Measurements from ENCODE around the gene SEL1L3.

SEL1L3 gene

DNA sequence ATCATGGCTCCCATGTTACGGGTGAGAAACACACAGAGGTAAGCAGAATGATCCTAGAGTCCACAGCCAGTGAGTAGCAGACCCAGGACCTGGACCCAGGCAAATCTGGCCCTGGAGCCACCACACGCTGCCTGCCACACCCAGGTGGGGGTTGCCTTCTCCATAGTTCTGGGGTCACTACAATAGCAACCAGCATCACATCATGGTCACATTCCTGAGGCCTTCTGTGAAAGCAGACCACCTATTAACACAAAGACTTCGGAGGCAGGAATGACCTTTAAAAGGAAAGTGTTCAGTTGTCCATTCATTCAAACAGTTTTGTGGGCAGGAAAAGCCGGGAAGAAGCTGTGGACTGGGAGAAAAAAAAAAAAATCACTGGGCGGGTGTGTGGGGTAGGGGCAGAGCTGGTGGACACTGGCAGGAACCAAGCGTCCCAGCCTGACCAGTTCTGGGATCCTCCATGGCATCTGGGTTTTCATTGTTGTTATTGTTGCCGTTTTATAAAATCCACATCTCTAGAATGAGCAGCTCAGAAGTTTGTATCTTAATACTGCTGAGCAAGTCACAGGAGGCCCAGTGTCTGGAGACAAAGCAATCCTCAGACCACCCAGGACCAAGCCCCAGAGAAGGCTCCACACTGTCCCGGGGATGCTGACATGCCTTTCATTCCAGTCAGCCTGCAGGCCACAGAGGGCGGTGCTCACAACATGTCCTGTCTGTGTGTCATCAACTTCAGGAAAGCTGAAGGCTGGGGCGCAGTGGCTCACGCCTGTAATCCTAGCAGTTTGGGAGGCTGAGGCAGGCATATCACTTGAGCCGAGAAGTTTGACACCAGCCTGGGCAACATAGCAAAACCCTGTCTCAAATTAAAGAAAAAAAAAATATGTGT lies 67.0 kb downstream of the SEL1L3 start:
- peaks cover 4% of the 10 kb centered on the region for H3K4me1 ChIP-seq (ENCODE audit: control insufficient read depth, insufficient read depth, low read length)
- peaks cover 2% of the 10 kb centered on the region for H3K36me3 ChIP-seq (ENCODE audit: control insufficient read depth, insufficient read depth, low read length)
- H3K9ac ChIP-seq (ENCODE audit: low read depth, low read length), result no peak overlapping the region

GRCh38 chr4:25795091-25795490 lies 67.7 kb downstream of the SEL1L3 start:
- Histone ChIP-seq H3K36me3 (ENCODE audit: control insufficient read depth, insufficient read depth, low read length) (peaks cover 3% of the 10 kb centered on the region), H3K9me3 (ENCODE audit: control insufficient read depth, insufficient read depth, low read length) (no peaks in the 10 kb centered on the region), H3K4me3 (ENCODE audit: low read depth, low read length) (no peak overlapping the region), H3K27me3 (ENCODE audit: control insufficient read depth, insufficient read depth, low read length) (no peaks in the 10 kb centered on the region), H3K4me1 (ENCODE audit: control insufficient read depth, insufficient read depth, low read length) (peaks cover 4% of the 10 kb centered on the region), H3K9ac (ENCODE audit: low read depth, low read length) (no peak overlapping the region)

More for the DNA sequence above, 67.0 kb downstream of the SEL1L3 start:
- Histone ChIP-seq H3K9me3 (ENCODE audit: control insufficient read depth, insufficient read depth, low read length) (no peaks in the 10 kb centered on the region), H3K27me3 (ENCODE audit: control insufficient read depth, insufficient read depth, low read length) (no peaks in the 10 kb centered on the region), H3K4me3 (ENCODE audit: low read depth, low read length) (no peak overlapping the region)

- Histone ChIP-seq H3K4me3 (ENCODE audit: low read depth, low read length) (no peak overlapping the region), H3K27me3 (ENCODE audit: control insufficient read depth, insufficient read depth, low read length) (no peaks in the 10 kb centered on the region), H3K9me3 (ENCODE audit: control insufficient read depth, insufficient read depth, low read length) (no peaks in the 10 kb centered on the region), H3K4me1 (ENCODE audit: control insufficient read depth, insufficient read depth, low read length) (peaks cover 4% of the 10 kb centered on the region), H3K9ac (ENCODE audit: low read depth, low read length) (no peak overlapping the region), H3K36me3 (ENCODE audit: control insufficient read depth, insufficient read depth, low read length) (peaks cover 3% of the 10 kb centered on the region)
Measured at GRCh38 chr4:25792876-25793275, 69.9 kb downstream of the SEL1L3 start.

DNA sequence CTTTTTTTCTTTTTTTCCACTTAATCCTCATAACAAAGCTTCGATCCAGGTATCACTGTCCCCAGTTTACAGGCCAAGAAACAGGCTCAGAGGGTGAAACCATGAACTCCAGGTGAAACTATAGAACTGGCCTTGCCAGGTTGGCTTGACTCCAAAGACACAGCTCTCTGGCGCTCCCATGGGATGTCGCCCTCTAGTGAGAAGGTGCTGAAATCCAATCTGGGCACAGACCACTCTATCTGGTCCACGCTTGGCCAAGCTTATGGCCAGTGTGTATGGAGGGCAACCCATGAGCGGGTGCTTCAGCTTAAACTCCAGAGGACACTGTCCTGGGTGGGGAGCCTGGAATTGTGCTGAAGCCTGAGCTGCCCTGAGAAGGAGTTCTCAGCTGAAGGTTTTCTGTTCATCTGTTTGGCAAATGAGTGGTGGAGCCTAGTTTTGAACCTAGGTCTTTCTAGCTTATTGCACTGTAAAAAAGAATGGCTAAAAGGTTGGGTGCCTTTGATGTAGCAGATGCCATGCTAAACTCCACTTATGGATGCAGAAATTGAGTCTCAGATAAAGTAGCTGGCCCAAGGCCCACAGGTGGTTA lies 70.5 kb downstream of the SEL1L3 start:
- no peak overlapping the region for H3K9ac ChIP-seq (ENCODE audit: low read depth, low read length)
- no peaks in the 10 kb centered on the region for H3K27me3 ChIP-seq (ENCODE audit: control insufficient read depth, insufficient read depth, low read length)
- peaks cover 3% of the 10 kb centered on the region for H3K36me3 ChIP-seq (ENCODE audit: control insufficient read depth, insufficient read depth, low read length)
- peaks cover 4% of the 10 kb centered on the region for H3K4me1 ChIP-seq (ENCODE audit: control insufficient read depth, insufficient read depth, low read length)
- H3K4me3 ChIP-seq (ENCODE audit: low read depth, low read length), result no peak overlapping the region
- H3K9me3 ChIP-seq (ENCODE audit: control insufficient read depth, insufficient read depth, low read length), result no peaks in the 10 kb centered on the region

DNA sequence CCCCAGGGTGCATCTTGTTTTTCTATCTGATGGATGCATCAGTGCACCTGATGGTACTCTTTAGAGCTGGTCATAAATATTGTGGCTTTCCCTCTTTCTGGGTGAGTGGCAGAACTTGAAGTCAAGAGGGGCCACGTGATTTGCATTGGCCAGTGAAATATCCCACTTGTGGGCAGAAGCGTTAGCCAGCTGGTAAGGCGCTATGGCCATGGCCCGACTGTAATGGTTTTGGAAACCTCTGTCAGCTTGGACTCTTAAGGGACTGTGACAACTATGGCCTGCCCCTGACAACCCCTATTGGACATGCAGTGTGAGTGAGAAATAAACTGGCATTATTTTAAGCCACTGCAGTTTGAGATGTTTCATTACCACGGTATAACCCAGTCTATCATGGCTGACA lies 72.8 kb downstream of the SEL1L3 start:
- Histone ChIP-seq H3K9me3 (ENCODE audit: control insufficient read depth, insufficient read depth, low read length) (no peaks in the 10 kb centered on the region), H3K9ac (ENCODE audit: low read depth, low read length) (no peak overlapping the region), H3K36me3 (ENCODE audit: control insufficient read depth, insufficient read depth, low read length) (peaks cover 3% of the 10 kb centered on the region), H3K27me3 (ENCODE audit: control insufficient read depth, insufficient read depth, low read length) (no peaks in the 10 kb centered on the region), H3K4me3 (ENCODE audit: low read depth, low read length) (no peak overlapping the region), H3K4me1 (ENCODE audit: control insufficient read depth, insufficient read depth, low read length) (no peaks in the 10 kb centered on the region)

DNA sequence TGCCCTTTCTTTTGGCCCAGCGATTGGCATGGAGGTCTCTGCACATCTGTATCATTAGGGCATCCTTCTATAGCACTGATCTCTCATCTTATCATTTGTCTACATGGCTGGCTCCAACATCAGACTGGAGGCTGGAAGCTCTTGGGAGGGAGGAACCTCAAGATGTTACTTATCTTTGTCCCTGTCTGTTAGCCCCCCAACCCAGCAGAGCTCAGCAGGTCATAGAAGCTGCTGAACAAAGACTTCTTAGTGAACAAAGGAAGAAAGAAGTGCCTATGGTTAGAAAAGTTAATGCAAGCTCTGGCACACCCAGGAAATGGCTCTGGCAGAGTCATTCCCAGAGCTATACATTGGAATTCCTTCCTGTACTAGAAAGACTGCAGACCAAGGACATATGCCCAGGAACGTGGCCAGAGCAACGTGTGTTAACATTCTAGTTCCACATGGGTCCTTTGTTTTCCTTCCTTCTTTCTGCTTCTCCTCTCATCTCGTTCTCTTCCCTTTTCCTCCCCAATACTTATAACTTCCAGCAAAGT lies 74.0 kb downstream of the SEL1L3 start:
- Histone ChIP-seq H3K27me3 (ENCODE audit: control insufficient read depth, insufficient read depth, low read length) (no peaks in the 10 kb centered on the region), H3K4me3 (ENCODE audit: low read depth, low read length) (no peak overlapping the region), H3K4me1 (ENCODE audit: control insufficient read depth, insufficient read depth, low read length) (no peaks in the 10 kb centered on the region), H3K36me3 (ENCODE audit: control insufficient read depth, insufficient read depth, low read length) (peaks cover 6% of the 10 kb centered on the region), H3K9ac (ENCODE audit: low read depth, low read length) (no peak overlapping the region), H3K9me3 (ENCODE audit: control insufficient read depth, insufficient read depth, low read length) (no peaks in the 10 kb centered on the region)

- H3K27me3 ChIP-seq (ENCODE audit: control insufficient read depth, insufficient read depth, low read length), result no peaks in the 10 kb centered on the region
- no peak overlapping the region for H3K4me3 ChIP-seq (ENCODE audit: low read depth, low read length)
- no peaks in the 10 kb centered on the region for H3K9me3 ChIP-seq (ENCODE audit: control insufficient read depth, insufficient read depth, low read length)
- no peak overlapping the region for H3K9ac ChIP-seq (ENCODE audit: low read depth, low read length)
- H3K4me1 ChIP-seq (ENCODE audit: control insufficient read depth, insufficient read depth, low read length), result no peaks in the 10 kb centered on the region
- H3K36me3 ChIP-seq (ENCODE audit: control insufficient read depth, insufficient read depth, low read length), result peaks cover 8% of the 10 kb centered on the region
Measured at GRCh38 chr4:25786497-25787065, 76.2 kb downstream of the SEL1L3 start.

DNA sequence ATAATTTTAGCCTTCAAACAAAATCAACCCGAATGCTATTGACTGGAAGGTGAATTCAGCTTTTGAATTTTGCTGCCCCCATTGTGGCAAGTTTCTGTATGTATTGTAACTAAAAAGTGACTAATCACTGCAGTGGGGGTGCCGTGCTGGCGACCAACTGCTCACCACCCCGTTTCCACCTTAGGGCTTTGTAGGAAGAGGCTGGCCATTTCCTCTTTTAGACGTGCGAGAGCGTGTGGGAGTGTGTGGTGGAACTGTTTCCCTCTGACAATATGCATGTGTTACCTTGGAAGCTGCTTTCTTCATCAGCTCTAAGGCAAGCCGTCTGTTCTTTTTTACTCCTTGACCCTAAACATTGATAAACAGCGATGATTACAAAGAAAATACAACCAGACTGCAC lies 78.8 kb downstream of the SEL1L3 start:
- Histone ChIP-seq H3K9ac (ENCODE audit: low read depth, low read length) (no peak overlapping the region), H3K4me3 (ENCODE audit: low read depth, low read length) (no peak overlapping the region), H3K4me1 (ENCODE audit: control insufficient read depth, insufficient read depth, low read length) (no peaks in the 10 kb centered on the region), H3K9me3 (ENCODE audit: control insufficient read depth, insufficient read depth, low read length) (no peaks in the 10 kb centered on the region), H3K27me3 (ENCODE audit: control insufficient read depth, insufficient read depth, low read length) (no peaks in the 10 kb centered on the region), H3K36me3 (ENCODE audit: control insufficient read depth, insufficient read depth, low read length) (peaks cover 4% of the 10 kb centered on the region)

DNA sequence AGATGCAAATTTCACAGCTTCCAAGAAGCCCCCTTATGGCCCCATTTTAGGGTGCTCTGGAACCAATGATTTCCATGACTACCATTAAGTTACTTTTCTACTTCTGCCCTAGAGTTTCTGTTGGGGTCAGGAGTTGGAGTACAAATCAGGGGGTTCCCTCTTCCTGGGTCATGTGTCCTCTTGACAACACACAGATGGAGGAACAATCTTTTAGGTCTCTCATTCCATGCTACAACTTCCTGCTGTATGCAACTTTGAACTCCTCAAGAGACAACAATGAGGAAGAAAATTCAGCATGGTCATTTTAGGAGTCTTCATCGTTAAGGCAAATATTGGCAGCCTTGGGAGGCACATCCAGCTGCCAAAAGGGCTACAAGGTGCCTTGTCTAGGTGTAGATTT lies 79.7 kb downstream of the SEL1L3 start:
- Histone ChIP-seq H3K9me3 (ENCODE audit: control insufficient read depth, insufficient read depth, low read length) (no peaks in the 10 kb centered on the region), H3K36me3 (ENCODE audit: control insufficient read depth, insufficient read depth, low read length) (peaks cover 4% of the 10 kb centered on the region)

DNA sequence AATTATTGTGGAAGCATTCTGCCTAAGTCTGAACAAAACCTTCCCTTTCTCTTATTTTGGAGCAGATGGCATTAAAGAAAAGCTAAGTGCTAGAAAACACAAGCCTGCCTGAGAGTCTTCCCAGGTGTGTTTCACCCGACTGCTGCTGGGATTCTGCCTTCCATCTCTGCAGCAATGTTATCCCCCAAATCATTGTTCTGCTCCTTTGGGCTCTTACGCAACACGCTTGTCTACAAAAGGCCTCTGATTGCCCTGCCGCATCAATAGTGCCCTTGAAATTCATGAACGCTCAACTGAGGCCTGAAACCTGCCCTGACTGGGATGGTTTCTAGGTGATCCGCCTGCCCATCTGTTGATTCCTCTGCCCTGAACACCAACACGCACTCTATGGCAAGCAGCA lies 80.3 kb downstream of the SEL1L3 start:
- peaks cover 4% of the 10 kb centered on the region for H3K36me3 ChIP-seq (ENCODE audit: control insufficient read depth, insufficient read depth, low read length)
- H3K9ac ChIP-seq (ENCODE audit: low read depth, low read length), result no peak overlapping the region
- no peaks in the 10 kb centered on the region for H3K4me1 ChIP-seq (ENCODE audit: control insufficient read depth, insufficient read depth, low read length)

More for the DNA sequence above, 79.7 kb downstream of the SEL1L3 start:
- Histone ChIP-seq H3K9ac (ENCODE audit: low read depth, low read length) (no peak overlapping the region), H3K4me1 (ENCODE audit: control insufficient read depth, insufficient read depth, low read length) (no peaks in the 10 kb centered on the region), H3K4me3 (ENCODE audit: low read depth, low read length) (no peak overlapping the region), H3K27me3 (ENCODE audit: control insufficient read depth, insufficient read depth, low read length) (no peaks in the 10 kb centered on the region)

GRCh38 chr4:25779021-25779420 lies 83.8 kb downstream of the SEL1L3 start:
- H3K4me1 ChIP-seq (ENCODE audit: control insufficient read depth, insufficient read depth, low read length), result no peaks in the 10 kb centered on the region
- peaks cover 4% of the 10 kb centered on the region for H3K36me3 ChIP-seq (ENCODE audit: control insufficient read depth, insufficient read depth, low read length)
- no peaks in the 10 kb centered on the region for H3K9me3 ChIP-seq (ENCODE audit: control insufficient read depth, insufficient read depth, low read length)
- no peak overlapping the region for H3K4me3 ChIP-seq (ENCODE audit: low read depth, low read length)
- H3K9ac ChIP-seq (ENCODE audit: low read depth, low read length), result no peak overlapping the region
- no peaks in the 10 kb centered on the region for H3K27me3 ChIP-seq (ENCODE audit: control insufficient read depth, insufficient read depth, low read length)

More for the DNA sequence above, 80.3 kb downstream of the SEL1L3 start:
- H3K9me3 ChIP-seq (ENCODE audit: control insufficient read depth, insufficient read depth, low read length), result no peaks in the 10 kb centered on the region
- H3K4me3 ChIP-seq (ENCODE audit: low read depth, low read length), result no peak overlapping the region
- H3K27me3 ChIP-seq (ENCODE audit: control insufficient read depth, insufficient read depth, low read length), result no peaks in the 10 kb centered on the region

Data from iPS-15b (cell line).